ENCODE measurements around the gene AMBRA1. TPM values are rescaled to one million over a fixed set of nuclear protein-coding genes. Genes with fewer than 3 reads are reported as not detected.

The AMBRA1 gene
- 28.6 and 32.2 TPM in 2 replicates for total RNA-seq (2014; rRNA removed; shearing (Covaris generic))

GRCh38 chr11:46593550-46594373 lies at the start of gene AMBRA1:
TSS of gene AMBRA1 (minus strand) at chr11:46594023. CDS start at chr11:46548380, 45,643 bp downstream.
- DNase-seq (ENCODE audit: low read depth) = peak; percentile 92

GRCh38 chr11:46643531-46643930 lies 49.7 kb upstream of the AMBRA1 start:
- DNase-seq (ENCODE audit: low read depth) = no peak

- DNase-seq (ENCODE audit: low read depth) = no peak
Observed at GRCh38 chr11:46642627-46643335, 49.0 kb upstream of the AMBRA1 start.

- DNase-seq (ENCODE audit: low read depth) = no peak
Observed at GRCh38 chr11:46641639-46642038, 47.8 kb upstream of the AMBRA1 start.

- no peak for DNase-seq (ENCODE audit: low read depth)
Observed at GRCh38 chr11:46640036-46640788, 46.4 kb upstream of the AMBRA1 start.

- peak; percentile 31 for DNase-seq (ENCODE audit: low read depth)
Observed at GRCh38 chr11:46639197-46639839, 45.5 kb upstream of the AMBRA1 start.

- no peak for DNase-seq (ENCODE audit: low read depth)
Observed at GRCh38 chr11:46637546-46637945, 43.7 kb upstream of the AMBRA1 start.

GRCh38 chr11:46635557-46636139 lies 41.8 kb upstream of the AMBRA1 start:
- DNase-seq (ENCODE audit: low read depth) = no peak

- no peak for DNase-seq (ENCODE audit: low read depth)
Observed at GRCh38 chr11:46633291-46634217, 39.7 kb upstream of the AMBRA1 start.

- no peak for DNase-seq (ENCODE audit: low read depth)
Observed at GRCh38 chr11:46632502-46632901, 38.7 kb upstream of the AMBRA1 start.

- no peak for DNase-seq (ENCODE audit: low read depth)
Observed at GRCh38 chr11:46631676-46632075, 37.9 kb upstream of the AMBRA1 start.

- DNase-seq (ENCODE audit: low read depth) = no peak
Observed at GRCh38 chr11:46630237-46630636, 36.4 kb upstream of the AMBRA1 start.

- DNase-seq (ENCODE audit: low read depth) = no peak
Observed at GRCh38 chr11:46628961-46629360, 35.1 kb upstream of the AMBRA1 start.

GRCh38 chr11:46625406-46625805 lies 31.6 kb upstream of the AMBRA1 start:
- no peak for DNase-seq (ENCODE audit: low read depth)

- no peak for DNase-seq (ENCODE audit: low read depth)
Observed at GRCh38 chr11:46618837-46619236, 25.0 kb upstream of the AMBRA1 start.

- no peak for DNase-seq (ENCODE audit: low read depth)
Observed at GRCh38 chr11:46617972-46618314, 24.1 kb upstream of the AMBRA1 start.

- DNase-seq (ENCODE audit: low read depth) = peak; percentile 86
Observed at GRCh38 chr11:46617134-46617971, 23.5 kb upstream of the AMBRA1 start, which contains the start of the genes ATG13 and HARBI1. TSS of gene ATG13 (plus strand) at chr11:46617553. CDS start at chr11:46644292, 26,739 bp downstream. TSS of gene HARBI1 (minus strand) at chr11:46617227. CDS start at chr11:46616237, 990 bp downstream.

GRCh38 chr11:46616551-46617133 lies 22.8 kb upstream of the AMBRA1 start:
- peak; percentile 42 for DNase-seq (ENCODE audit: low read depth)

- DNase-seq (ENCODE audit: low read depth) = peak; percentile 69
Observed at GRCh38 chr11:46615756-46616155, 21.9 kb upstream of the AMBRA1 start.
